K562 (cell line): ENCODE data around the gene SCN7A. TPM values are rescaled to one million over a fixed set of nuclear protein-coding genes. Genes with fewer than 3 reads are reported as not detected.

Source experiments
- ATAC-seq: fragments of 200-7000 bp; cut with Tn5 transposase; 3 replicates; pipeline ENCODE4 v1.9.1; 2020; ENCODE audit warnings: moderate library complexity
- BruUV-seq: library from RNA; stranded (reverse); fragments of 400-500 nt; replicated peaks from 2 replicates; lab custom pipeline; 2021; lab: Mats Ljungman, UMichigan
- CTCF ChIA-PET: fragments of 300-600 bp; formaldehyde crosslinking; extraction: SDS; loops from one replicate; lab custom pipeline; 2021; ENCODE audit warnings: low intra/inter-chr PET ratio; lab: Yijun Ruan, JAX
- POLR2A ChIA-PET: fragments of 300-600, 350-650 bp; sonication (Branson Sonifier 250); formaldehyde crosslinking; extraction: SDS; loops from one replicate; lab custom pipeline; 2021; ENCODE audit warnings: antibody characterized with exemption, inconsistent platforms; lab: Yijun Ruan, JAX
- DNase-seq, 4 experiments: peaks; one replicate each; pipeline versions ENCODE4 v3.0.0 to v3.0.0-alpha.2; 2011 to 2018; ENCODE audit warnings: low spot score in 3 of 4, mixed read lengths in 3 of 4; ENCODE audit errors: extremely low read depth in 1 of 4
- FAIRE-seq: peaks from 2 replicates; lab custom pipeline; 2011; peaks lifted over from hg19 to GRCh38; lab: Jason Lieb, UNC
- H2AFZ ChIP-seq: 2 replicates; pipeline ENCODE4 v1.6.0; 2011; ENCODE audit warnings: low read depth, low read length, control low read depth, inconsistent platforms
- H3K27ac ChIP-seq: fragments of 200-600 bp; 3 replicates; pipeline ENCODE4 v1.8.0; 2011; ENCODE audit warnings: low read depth, mild to moderate bottlenecking, control low read depth, inconsistent platforms, low read length, moderate library complexity, mixed read lengths; ENCODE audit errors: extremely low read depth
- H3K27me3 ChIP-seq, 2 experiments: fragments of 300-600 bp in 1 of 2; 2 replicates in 1 of 2; 3 replicates in 1 of 2; pipeline versions ENCODE4 v1.6.0 to v1.8.0; 2011; ENCODE audit warnings: inconsistent platforms in 2 of 2, low read length in 2 of 2, mild to moderate bottlenecking in 1 of 2, mixed read lengths in 1 of 2, moderate library complexity in 1 of 2; ENCODE audit not compliant: control insufficient read depth in 2 of 2, insufficient read depth in 2 of 2
- H3K36me3 ChIP-seq: fragments of 300-600 bp; 3 replicates; pipeline ENCODE4 v1.8.0; 2011; ENCODE audit warnings: mild to moderate bottlenecking, low read length, inconsistent platforms; ENCODE audit not compliant: control insufficient read depth, insufficient read depth
- H3K4me1 ChIP-seq, 2 experiments: fragments of 200-600 bp in 1 of 2; replicated peaks in 1 of 2; 2 replicates in 1 of 2; 3 replicates in 1 of 2; pipeline versions ENCODE4 v1.5.1 to v1.8.0; 2011; ENCODE audit warnings: inconsistent platforms in 2 of 2, low read length in 2 of 2, mild to moderate bottlenecking in 1 of 2, mixed read lengths in 1 of 2, moderate library complexity in 1 of 2; ENCODE audit not compliant: control insufficient read depth in 2 of 2, insufficient read depth in 2 of 2
- H3K4me2 ChIP-seq: 2 replicates; pipeline ENCODE4 v1.6.1; 2011; ENCODE audit warnings: low read length, control low read depth, inconsistent platforms, mixed read lengths; ENCODE audit not compliant: insufficient read depth
- H3K4me3 ChIP-seq: fragments of 200-600 bp; sonication (generic), shearing (Covaris generic); 2 replicates; pipeline ENCODE4 v1.5.1; 2016; ENCODE audit warnings: control low read depth, inconsistent platforms
- H3K79me2 ChIP-seq: fragments of 200-600 bp; 3 replicates; pipeline ENCODE4 v1.8.0; 2011; ENCODE audit warnings: low read length, inconsistent platforms; ENCODE audit not compliant: control insufficient read depth, insufficient read depth
- H3K9ac ChIP-seq, 2 experiments: 2 replicates each; pipeline versions ENCODE4 v1.6.0 to v1.6.1; 2011; ENCODE audit warnings: low read depth in 2 of 2, low read length in 2 of 2, control low read depth in 1 of 2, inconsistent platforms in 1 of 2, mild to moderate bottlenecking in 1 of 2, mixed read lengths in 1 of 2; ENCODE audit not compliant: insufficient read depth in 1 of 2
- H3K9me1 ChIP-seq: one replicate; pipeline ENCODE4 v1.6.0; 2011; ENCODE audit warnings: inconsistent platforms, mild to moderate bottlenecking, low read length, moderate library complexity; ENCODE audit not compliant: control insufficient read depth, insufficient read depth
- H3K9me3 ChIP-seq: replicated peaks from 2 replicates; pipeline ENCODE4 v1.5.1; 2011; ENCODE audit warnings: low read depth, low read length, inconsistent platforms; ENCODE audit not compliant: control insufficient read depth, insufficient read depth
- H4K20me1 ChIP-seq: replicated peaks from 2 replicates; pipeline ENCODE4 v1.6.1; 2011; ENCODE audit warnings: low read length, inconsistent platforms, mixed read lengths; ENCODE audit not compliant: control insufficient read depth, insufficient read depth
- AFF1 ChIP-seq, 2 experiments: fragments of 450-650 bp; IDR thresholded peaks; 2 replicates each; pipeline ENCODE4 v1.6.1; 2018; ENCODE audit warnings: mild to moderate bottlenecking in 2 of 2, low read depth in 1 of 2; ENCODE audit not compliant: partially characterized antibody in 2 of 2
- ATF1 ChIP-seq, 2 experiments: fragments of 450-650 bp in 1 of 2; IDR thresholded peaks; 2 replicates each; pipeline ENCODE4 v1.6.1; 2016; ENCODE audit warnings: missing compliant biosample characterization in 1 of 2, missing genetic modification characterization in 1 of 2
- CCNT2 ChIP-seq: IDR thresholded peaks from 2 replicates; pipeline ENCODE4 v1.6.1; 2011; ENCODE audit warnings: borderline replicate concordance, low read depth, mild to moderate bottlenecking, moderate library complexity, mixed read lengths, low read length; ENCODE audit not compliant: insufficient read length; ENCODE audit errors: extremely low read depth
- FOXP1 ChIP-seq: sonication (generic); formaldehyde crosslinking; IDR thresholded peaks from 2 replicates; pipeline ENCODE4 v1.8.0; 2022; ENCODE audit warnings: mild to moderate bottlenecking, missing genetic modification reagents
- GABPB2 ChIP-seq: fragments of 250-450 bp; sonication (Bioruptor Pico); conservative IDR thresholded peaks from 2 replicates; pipeline ENCODE4 v1.5.1; 2021; ENCODE audit warnings: mild to moderate bottlenecking
- ILF3 ChIP-seq: fragments of 450-650 bp; IDR thresholded peaks from 2 replicates; pipeline ENCODE4 v1.6.1; 2018; ENCODE audit warnings: antibody characterized with exemption, mild to moderate bottlenecking, moderate library complexity, borderline replicate concordance
- JUNB ChIP-seq: fragments of 450-650 bp; formaldehyde crosslinking; conservative IDR thresholded peaks from 2 replicates; pipeline ENCODE4 v1.4.0; 2020; ENCODE audit warnings: mild to moderate bottlenecking
- NCOR1 ChIP-seq: fragments of 450-650 bp; IDR thresholded peaks from 2 replicates; pipeline ENCODE4 v1.6.1; 2016; ENCODE audit warnings: mild to moderate bottlenecking, moderate library complexity
- RBM39 ChIP-seq: fragments of 200-400 bp; formaldehyde crosslinking; optimal IDR thresholded peaks from 2 replicates; pipeline ENCODE3; 2018; ENCODE audit warnings: low read depth, low read length
- SREBF2 ChIP-seq: sonication (generic); formaldehyde crosslinking; IDR thresholded peaks from 2 replicates; pipeline ENCODE4 v1.4.0; 2020; ENCODE audit warnings: mild to moderate bottlenecking, missing genetic modification reagents
- SRSF3 ChIP-seq: fragments of 200-400 bp; formaldehyde crosslinking; IDR thresholded peaks from 2 replicates; pipeline ENCODE4 v1.6.1; 2016; ENCODE audit warnings: mild to moderate bottlenecking, low read length, moderate library complexity; ENCODE audit not compliant: insufficient read depth
- TBP ChIP-seq: optimal IDR thresholded peaks from 2 replicates; pipeline ENCODE3; 2011; ENCODE audit warnings: low read depth, low read length, improper control_type of control experiment
- ZBTB7A ChIP-seq: IDR thresholded peaks from 2 replicates; pipeline ENCODE4 v1.6.1; 2011; ENCODE audit warnings: low read depth, mild to moderate bottlenecking, low read length, moderate library complexity, borderline replicate concordance; ENCODE audit not compliant: control insufficient read depth
- ZNF143 ChIP-seq: sonication (generic); formaldehyde crosslinking; IDR thresholded peaks from 2 replicates; pipeline ENCODE4 v1.9.0; 2022; ENCODE audit warnings: mild to moderate bottlenecking, missing genetic modification reagents
- WGBS: fragments of 100-300 bp; shearing (Covaris generic); methylation state at CpG from one replicate; pipeline ENCODE4 v1.1.6; 2016; ENCODE audit warnings: low coverage, mixed read lengths; ENCODE audit not compliant: insufficient coverage; ENCODE audit errors: missing lambda C conversion rate; 5-methylcytosine and 5-hydroxymethylcytosine counted together
- in situ Hi-C: fragments of 300-500 bp; cut with MboI; formaldehyde crosslinking; loops from 4 replicates; pipeline ENCODE4 v1.15.0; 2018; ENCODE audit warnings: inconsistent platforms, mixed read lengths
- intact Hi-C: fragments of 100-400 bp; cut with micrococcal nuclease; formaldehyde crosslinking; loops from 2 replicates; pipeline ENCODE4 v1.14.2; 2022
- polyA plus RNA-seq, 8 experiments: library from polyadenylated mRNA; depleted of rRNA in 4 of 8; stranded (reverse) in 5 of 8; unstranded in 3 of 8; fragments of >200 nt; fragmentation: Nextera tagmentation in 2 of 8; fragmentation: Illumina TruSeq in 1 of 8; extraction: Ambion mirVana in 2 of 8; extraction: Trizol in 1 of 8; gene quantifications; 2 replicates each; pipeline versions ENCODE4 v1.2.1 to v1.2.3, GENCODE V29; 2011 to 2014; ENCODE audit warnings: inconsistent platforms in 1 of 8, missing spikeins in 1 of 8
- total RNA-seq, 7 experiments: library from RNA; depleted of rRNA in 6 of 7; stranded (reverse); fragments of >200 nt in 6 of 7; fragmentation: Illumina TruSeq in 2 of 7; extraction: Trizol in 2 of 7; gene quantifications; 2 replicates each; pipeline versions ENCODE4 v1.2.1 to v1.2.3, GENCODE V29; 2011 to 2021; ENCODE audit warnings: low replicate concordance in 1 of 7

Gene SCN7A
- total and polyA plus RNA-seq, 9 of the 15 experiments (the other 6 are each of a cell fraction or from before 2014, with no cell fraction given), result under 0.01 to 0.05 (median 0.03) TPM; not detected in 3

- ATAC-seq (0 out of 3 replicates have a peak, but pooled peaks have one; percentile 21), FAIRE-seq (no peak), DNase-seq (no peak)
- CTCF ChIA-PET, result no interaction called here
- POLR2A ChIA-PET, result no interaction called here
- H3K4me2 ChIP-seq, result no peak overlapping the region
- no peaks in the 10 kb centered on the region for H3K9me3 ChIP-seq
- H2AFZ ChIP-seq, result no peak overlapping the region
- H3K79me2 ChIP-seq, result no peaks in the 10 kb centered on the region
- 0% methylated on average over 2 of the region's 2 CpGs for WGBS
- H3K9me1 ChIP-seq, result no peaks in the 10 kb centered on the region
- TF ChIP-seq GABPB2 (no peak), ILF3 (no peak), AFF1 (IDR thresholded peaks at IDR 0.05; ENCODE audit: low read depth in 1 of 2, partially characterized antibody in 2 of 2) (no peak), ATF1 (CRISPR knock-in tag; IDR thresholded peaks at IDR 0.05) (no peak), ATF1 (tag; IDR thresholded peaks at IDR 0.05) (no peak), NCOR1 (no peak), SRSF3 (no peak), TBP (no peak), FOXP1 (CRISPR knock-in tag) (no peak), ZNF143 (CRISPR knock-in tag) (no peak), ZBTB7A (no peak), RBM39 (no peak), SREBF2 (CRISPR knock-in tag) (no peak), CCNT2 (no peak), JUNB (CRISPR knock-in tag) (no peak)
- H3K27me3 ChIP-seq, result no peaks in the 10 kb centered on the region
- H3K4me1 ChIP-seq, result no peaks in the 10 kb centered on the region
- no peak overlapping the region for H3K4me3 ChIP-seq
- in situ Hi-C loops (no loop called here), intact Hi-C loops (no loop called here)
- no peaks in the 10 kb centered on the region for H4K20me1 ChIP-seq
- no peak overlapping the region for H3K27ac ChIP-seq
- no TSS peak for BruUV-seq
- no peak overlapping the region for H3K9ac ChIP-seq
- no peaks in the 10 kb centered on the region for H3K36me3 ChIP-seq
These were observed 39.9 kb downstream of the SCN7A start for GRCh38 chr2:166454006-166454595.
